Caco-2 (cell line): Measurements from ENCODE around the gene PTH2. TPM values are rescaled to one million over a fixed set of nuclear protein-coding genes. Genes with fewer than 3 reads are reported as not detected.

Experiments
- BruUV-seq: library from RNA; stranded (reverse); fragments of 400-500 nt; replicated peaks from 2 replicates; lab custom pipeline; 2021; lab: Mats Ljungman, UMichigan
- CTCF ChIA-PET: fragments of 300-600 bp; sonication (Branson Sonifier 250); formaldehyde crosslinking; loops from one replicate; lab custom pipeline; 2022; ENCODE audit warnings: antibody characterized with exemption; lab: Charles Lee
- POLR2A ChIA-PET: fragments of 300-600 bp; sonication (Branson Sonifier 250); formaldehyde crosslinking; loops from one replicate; lab custom pipeline; 2022; ENCODE audit warnings: antibody characterized with exemption; lab: Charles Lee
- DNase-seq, 2 experiments: peaks; one replicate each; pipeline versions ENCODE4 v3.0.0 to v3.0.0-alpha.2; 2020 to 2022
- H3K27me3 ChIP-seq: replicated peaks from 2 replicates; pipeline ENCODE4 v1.6.0; 2011; ENCODE audit warnings: low read length; ENCODE audit not compliant: control insufficient read depth, insufficient read depth
- H3K36me3 ChIP-seq: 2 replicates; pipeline ENCODE4 v1.5.1; 2011; ENCODE audit warnings: low read length; ENCODE audit not compliant: control insufficient read depth, insufficient read depth
- H3K4me1 ChIP-seq: fragments of 250-450 bp; sonication (Bioruptor Pico); 2 replicates; pipeline ENCODE4 v1.5.1; 2020; ENCODE audit warnings: mild to moderate bottlenecking
- H3K4me3 ChIP-seq: 2 replicates; pipeline ENCODE4 v1.5.1; 2011; ENCODE audit warnings: low read depth, mild to moderate bottlenecking, control low read depth, low read length
- H3K9me3 ChIP-seq: fragments of 250-450 bp; sonication (Bioruptor Pico); 2 replicates; pipeline ENCODE4 v1.5.1; 2020; ENCODE audit warnings: mild to moderate bottlenecking, moderate library complexity
- H3K27ac Mint-ChIP-seq: one replicate; pipeline ENCODE4 v1.8.0; 2022; ENCODE audit warnings: mixed read lengths; ENCODE audit not compliant: unreplicated experiment
- H3K27me3 Mint-ChIP-seq: one replicate; pipeline ENCODE4 v1.8.0; 2022; ENCODE audit warnings: mixed read lengths; ENCODE audit not compliant: insufficient read depth, unreplicated experiment
- H3K36me3 Mint-ChIP-seq: one replicate; pipeline ENCODE4 v1.8.0; 2022; ENCODE audit warnings: mild to moderate bottlenecking, mixed read lengths; ENCODE audit not compliant: insufficient read depth, unreplicated experiment
- H3K4me1 Mint-ChIP-seq: one replicate; pipeline ENCODE4 v1.8.0; 2022; ENCODE audit warnings: low read depth, mixed read lengths; ENCODE audit not compliant: unreplicated experiment
- H3K4me3 Mint-ChIP-seq: one replicate; pipeline ENCODE4 v1.8.0; 2022; ENCODE audit warnings: mild to moderate bottlenecking, moderate library complexity, mixed read lengths; ENCODE audit not compliant: unreplicated experiment
- H3K9me3 Mint-ChIP-seq: one replicate; pipeline ENCODE4 v1.8.0; 2022; ENCODE audit warnings: mixed read lengths; ENCODE audit not compliant: unreplicated experiment
- intact Hi-C: fragments of 100-400 bp; cut with micrococcal nuclease; formaldehyde crosslinking; loops from one replicate; pipeline ENCODE4 v1.10.0; 2022; ENCODE audit not compliant: unreplicated experiment
- total RNA-seq: library from RNA; stranded (reverse); gene quantifications from 2 replicates; pipeline ENCODE4 v1.2.3, GENCODE V29; 2022
- TF ChIP-seq, protein P1 (sequence below), 2 experiments: fragments of 200-600 bp in 1 of 2; IDR thresholded peaks; 1 replicate in 1 of 2; 2 replicates in 1 of 2; pipeline versions ENCODE4 v1.5.1 to v1.8.0; 2011 to 2022; ENCODE audit warnings: antibody characterized with exemption in 1 of 2, control low read depth in 1 of 2, inconsistent platforms in 1 of 2, low read depth in 1 of 2, low read length in 1 of 2, mild to moderate bottlenecking in 1 of 2, moderate library complexity in 1 of 2; ENCODE audit not compliant: insufficient read depth in 1 of 2, severe bottlenecking in 1 of 2, unreplicated experiment in 1 of 2

The PTH2 gene
- total RNA-seq, 1 experiment from 2014 or later = not detected

DNA sequence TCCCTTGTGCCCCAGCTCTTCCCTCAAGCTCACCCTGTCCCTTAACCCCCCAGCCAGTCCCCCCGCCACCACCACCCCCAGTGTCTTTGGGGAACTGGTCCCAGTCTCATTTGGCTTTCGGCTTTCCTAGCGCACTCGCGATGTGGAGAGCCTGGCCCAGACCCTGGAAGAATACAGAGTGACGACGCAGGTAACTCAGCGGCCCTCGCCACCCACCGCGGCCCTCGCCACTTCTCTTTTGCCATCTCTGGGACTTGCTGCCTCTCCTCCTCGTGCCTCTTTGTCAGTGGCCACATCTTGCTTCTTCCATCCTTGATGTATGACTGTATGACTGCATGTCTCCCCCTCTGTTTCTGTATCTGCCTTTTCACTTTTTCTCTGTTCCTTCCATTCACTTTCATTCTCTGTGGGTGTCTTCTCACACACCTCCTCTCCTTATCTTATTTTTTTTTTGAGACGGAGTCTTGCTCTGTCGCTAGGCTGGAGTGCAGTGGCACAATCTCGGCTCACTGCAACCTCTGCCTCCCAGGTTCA, 15.7 kb downstream of the PTH2 start:
- BruUV-seq = no TSS peak
- no peaks in the 10 kb centered on the region for H3K4me1 ChIP-seq
- Mint-ChIP-seq H3K9me3 (no peaks in the 10 kb centered on the region), H3K4me1 (no peaks in the 10 kb centered on the region), H3K4me3 (no peak overlapping the region), H3K27me3 (peaks cover 6% of the 10 kb centered on the region), H3K36me3 (peaks cover 6% of the 10 kb centered on the region), H3K27ac (no peak overlapping the region)
- intact Hi-C loops = no loop called here
- TF ChIP-seq, protein P1, sequence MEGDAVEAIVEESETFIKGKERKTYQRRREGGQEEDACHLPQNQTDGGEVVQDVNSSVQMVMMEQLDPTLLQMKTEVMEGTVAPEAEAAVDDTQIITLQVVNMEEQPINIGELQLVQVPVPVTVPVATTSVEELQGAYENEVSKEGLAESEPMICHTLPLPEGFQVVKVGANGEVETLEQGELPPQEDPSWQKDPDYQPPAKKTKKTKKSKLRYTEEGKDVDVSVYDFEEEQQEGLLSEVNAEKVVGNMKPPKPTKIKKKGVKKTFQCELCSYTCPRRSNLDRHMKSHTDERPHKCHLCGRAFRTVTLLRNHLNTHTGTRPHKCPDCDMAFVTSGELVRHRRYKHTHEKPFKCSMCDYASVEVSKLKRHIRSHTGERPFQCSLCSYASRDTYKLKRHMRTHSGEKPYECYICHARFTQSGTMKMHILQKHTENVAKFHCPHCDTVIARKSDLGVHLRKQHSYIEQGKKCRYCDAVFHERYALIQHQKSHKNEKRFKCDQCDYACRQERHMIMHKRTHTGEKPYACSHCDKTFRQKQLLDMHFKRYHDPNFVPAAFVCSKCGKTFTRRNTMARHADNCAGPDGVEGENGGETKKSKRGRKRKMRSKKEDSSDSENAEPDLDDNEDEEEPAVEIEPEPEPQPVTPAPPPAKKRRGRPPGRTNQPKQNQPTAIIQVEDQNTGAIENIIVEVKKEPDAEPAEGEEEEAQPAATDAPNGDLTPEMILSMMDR (IDR thresholded peaks at IDR 0.05; ENCODE audit: insufficient read depth in 1 of 2, low read depth in 1 of 2, low read length in 1 of 2, severe bottlenecking in 1 of 2, unreplicated experiment in 1 of 2) = no peak
- ChIA-PET POLR2A (no interaction called here), CTCF (no interaction called here)
- H3K4me3 ChIP-seq = no peak overlapping the region
- DNase-seq = no peak
- H3K27me3 ChIP-seq = no peaks in the 10 kb centered on the region
- no peaks in the 10 kb centered on the region for H3K36me3 ChIP-seq
- H3K9me3 ChIP-seq = no peaks in the 10 kb centered on the region

DNA sequence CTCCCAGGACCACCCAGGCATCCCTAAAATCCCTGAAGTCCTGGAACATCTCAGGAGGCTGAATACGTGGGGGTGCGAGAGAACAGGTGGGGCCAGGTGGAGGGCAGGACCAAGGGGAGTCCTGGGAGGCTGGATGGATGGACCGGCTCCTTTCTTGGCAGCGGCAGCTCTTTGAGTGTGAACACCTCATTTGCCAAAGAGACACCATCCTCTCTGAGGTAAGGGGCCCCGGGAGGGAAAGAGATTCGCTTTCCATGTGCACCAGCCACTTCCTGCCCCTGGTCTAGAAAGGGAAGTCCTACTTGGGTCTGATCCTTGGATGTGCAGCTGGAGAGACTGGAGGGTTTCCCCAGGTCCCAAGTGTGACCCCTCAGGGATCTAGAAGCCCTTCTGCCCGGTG, 16.2 kb downstream of the PTH2 start:
- Histone ChIP-seq H3K4me1 (no peaks in the 10 kb centered on the region), H3K36me3 (no peaks in the 10 kb centered on the region), H3K4me3 (no peak overlapping the region), H3K9me3 (no peaks in the 10 kb centered on the region), H3K27me3 (no peaks in the 10 kb centered on the region)
- Mint-ChIP-seq H3K27ac (no peak overlapping the region), H3K27me3 (peaks cover 6% of the 10 kb centered on the region), H3K4me3 (no peak overlapping the region), H3K36me3 (peaks cover 6% of the 10 kb centered on the region), H3K9me3 (no peaks in the 10 kb centered on the region), H3K4me1 (no peaks in the 10 kb centered on the region)
- TF ChIP-seq, protein P1 (IDR thresholded peaks at IDR 0.05; ENCODE audit: insufficient read depth in 1 of 2, low read depth in 1 of 2, low read length in 1 of 2, severe bottlenecking in 1 of 2, unreplicated experiment in 1 of 2) = no peak
- DNase-seq = no peak
- no TSS peak for BruUV-seq
- POLR2A ChIA-PET = no interaction called here
- intact Hi-C loops = no loop called here
- CTCF ChIA-PET = no interaction called here

DNA sequence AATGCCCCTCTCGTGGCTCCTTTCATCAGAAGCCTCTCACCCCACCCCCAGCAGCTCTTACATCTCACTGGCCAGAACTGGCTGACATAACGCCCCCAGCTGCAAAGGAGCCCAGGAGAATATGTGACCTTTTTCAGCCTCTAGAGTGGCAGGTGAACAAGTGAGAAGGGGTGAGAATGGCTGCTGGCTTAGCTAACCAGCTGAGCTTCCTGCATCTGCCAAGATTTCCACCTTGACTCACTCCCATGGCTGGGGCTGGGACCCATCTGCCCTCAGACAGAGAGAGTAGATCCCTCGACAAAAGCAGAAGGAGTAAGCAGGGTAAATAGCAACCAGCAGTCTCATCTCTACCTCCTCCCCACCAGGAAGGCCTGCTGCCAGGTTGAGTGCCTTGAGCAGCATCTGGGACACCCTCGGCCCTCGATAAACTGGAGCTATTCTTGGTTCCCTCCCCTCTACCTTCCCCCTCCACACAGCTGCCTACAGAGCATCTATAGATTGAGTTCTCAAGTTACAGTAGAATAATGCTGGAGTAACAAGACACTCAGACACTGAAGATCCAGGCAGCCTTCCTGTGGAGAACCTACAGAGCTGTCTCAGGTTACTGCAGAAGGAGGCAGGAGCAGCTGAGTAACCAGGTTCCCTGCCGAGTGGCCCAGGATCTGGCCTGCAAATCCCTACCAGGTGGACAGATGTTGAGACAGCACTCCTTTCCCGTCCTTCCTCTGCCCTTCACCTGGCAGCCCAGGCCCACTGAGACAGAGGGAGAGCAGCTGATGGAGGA, 19.6 kb downstream of the PTH2 start:
- Mint-ChIP-seq H3K27ac (no peak overlapping the region), H3K36me3 (peaks cover 6% of the 10 kb centered on the region), H3K4me3 (no peak overlapping the region), H3K27me3 (peaks cover 6% of the 10 kb centered on the region), H3K4me1 (peaks cover 4% of the 10 kb centered on the region), H3K9me3 (no peaks in the 10 kb centered on the region)
- DNase-seq = no peak
- TF ChIP-seq, protein P1 (IDR thresholded peaks at IDR 0.05; ENCODE audit: insufficient read depth in 1 of 2, low read depth in 1 of 2, low read length in 1 of 2, severe bottlenecking in 1 of 2, unreplicated experiment in 1 of 2) = no peak
- H3K4me3 ChIP-seq = no peak overlapping the region
- H3K4me1 ChIP-seq = peaks cover 13% of the 10 kb centered on the region
- H3K36me3 ChIP-seq = no peaks in the 10 kb centered on the region
- no peaks in the 10 kb centered on the region for H3K9me3 ChIP-seq
- intact Hi-C loops = no loop called here
- no TSS peak for BruUV-seq
- POLR2A ChIA-PET = no interaction called here
- H3K27me3 ChIP-seq = no peaks in the 10 kb centered on the region
- CTCF ChIA-PET = no interaction called here
